ENCODE measurements around the gene HOOK1.
"Not testable (repeated sequence)": the region's sequence is repeated elsewhere in the genome, so short reads cannot be mapped to it uniquely, and the experiment has no call there.

The HOOK1 gene

GRCh38 chr1:59885160-59885832, 70.5 kb downstream of the HOOK1 start:
- no peak for DNase-seq (ENCODE audit: low read depth in 2 of 2)

- no peak for DNase-seq (ENCODE audit: low read depth in 2 of 2)
These were observed 78.4 kb downstream of the HOOK1 start for GRCh38 chr1:59892841-59893811.

GRCh38 chr1:59897165-59897564, 82.4 kb downstream of the HOOK1 start:
- no peak for DNase-seq (ENCODE audit: low read depth in 2 of 2)

GRCh38 chr1:59898927-59899326, 84.2 kb downstream of the HOOK1 start:
- DNase-seq (ENCODE audit: low read depth in 2 of 2): no peak

- no peak for DNase-seq (ENCODE audit: low read depth in 2 of 2)
These were observed 85.9 kb downstream of the HOOK1 start for GRCh38 chr1:59900640-59901039.

- DNase-seq (ENCODE audit: low read depth in 2 of 2): no peak
These were observed 87.1 kb downstream of the HOOK1 start for GRCh38 chr1:59901770-59902388.

GRCh38 chr1:59903141-59903754, 88.5 kb downstream of the HOOK1 start:
- no peak for DNase-seq (ENCODE audit: low read depth in 2 of 2)

- no peak for DNase-seq (ENCODE audit: low read depth in 2 of 2)
These were observed 92.2 kb downstream of the HOOK1 start for GRCh38 chr1:59906931-59907330.

GRCh38 chr1:59908084-59908483, 93.3 kb downstream of the HOOK1 start:
- no peak for DNase-seq (ENCODE audit: low read depth in 2 of 2)

GRCh38 chr1:59908682-59909081, 93.9 kb downstream of the HOOK1 start:
- no peak for DNase-seq (ENCODE audit: low read depth in 2 of 2)

- not testable (repeated sequence) for DNase-seq (ENCODE audit: low read depth in 2 of 2)
These were observed 100.1 kb downstream of the HOOK1 start for GRCh38 chr1:59914791-59915286.

GRCh38 chr1:59915516-59915915, 100.8 kb downstream of the HOOK1 start:
- DNase-seq (ENCODE audit: low read depth in 2 of 2): no peak

- DNase-seq (ENCODE audit: low read depth in 2 of 2): no peak
These were observed 102.5 kb downstream of the HOOK1 start for GRCh38 chr1:59917026-59917784.

- DNase-seq (ENCODE audit: low read depth in 2 of 2): no peak
These were observed 103.0 kb downstream of the HOOK1 start for GRCh38 chr1:59917785-59918180.

GRCh38 chr1:59919746-59920145, 105.0 kb downstream of the HOOK1 start:
- no peak for DNase-seq (ENCODE audit: low read depth in 2 of 2)

- not testable (repeated sequence) for DNase-seq (ENCODE audit: low read depth in 2 of 2)
These were observed 106.6 kb downstream of the HOOK1 start for GRCh38 chr1:59921258-59921899.

GRCh38 chr1:59924653-59925052, 109.9 kb downstream of the HOOK1 start:
- no peak for DNase-seq (ENCODE audit: low read depth in 2 of 2)
